HuH-7 (cell line): Measurements from ENCODE around the gene ZFYVE9.
"Not testable (repeated sequence)": the region's sequence is repeated elsewhere in the genome, so short reads cannot be mapped to it uniquely, and the experiment has no call there.

Experiments used
- DNase-seq: peaks from one replicate; pipeline ENCODE4 v3.0.0; 2011; ENCODE audit warnings: low spot score

ZFYVE9 gene

DNA sequence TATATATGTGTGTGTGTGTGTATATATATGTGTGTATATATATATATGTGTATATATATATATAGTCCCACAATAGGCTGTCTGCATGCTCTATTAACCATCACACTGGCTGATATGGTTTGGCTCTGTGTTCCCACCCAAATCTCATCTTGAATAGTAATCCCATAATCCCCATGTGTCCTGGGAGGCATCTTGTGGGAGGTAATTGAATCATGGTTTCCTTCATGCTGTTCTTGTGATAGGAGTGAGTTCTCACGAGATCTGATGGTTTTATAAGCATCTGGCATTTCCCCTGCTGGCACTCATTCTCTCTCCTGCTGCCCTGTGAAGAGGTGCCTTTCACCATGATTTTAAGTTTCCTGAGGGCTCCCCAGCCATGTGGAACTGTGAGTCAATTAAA lies 228.0 kb downstream of the ZFYVE9 start:
- not testable (repeated sequence) for DNase-seq

DNA sequence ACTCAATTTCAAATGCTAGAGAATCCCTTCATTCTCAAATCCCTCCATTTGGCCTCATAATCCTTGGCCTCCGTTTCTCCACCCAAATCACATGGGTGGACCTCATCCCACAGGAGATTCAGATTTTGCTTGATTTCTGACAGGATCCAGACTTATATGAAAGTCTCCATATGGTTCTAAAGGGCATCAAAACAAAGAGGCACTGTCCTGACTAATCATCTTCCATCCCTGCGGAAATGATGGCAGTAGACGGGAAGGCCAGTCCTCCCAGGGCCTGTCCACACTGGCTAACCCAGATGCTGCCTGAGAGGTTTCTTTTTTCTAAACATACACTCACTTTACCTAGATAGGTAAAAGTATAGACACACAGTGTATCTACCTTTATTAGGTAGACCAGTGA lies 243.5 kb downstream of the ZFYVE9 start:
- DNase-seq = no peak

DNA sequence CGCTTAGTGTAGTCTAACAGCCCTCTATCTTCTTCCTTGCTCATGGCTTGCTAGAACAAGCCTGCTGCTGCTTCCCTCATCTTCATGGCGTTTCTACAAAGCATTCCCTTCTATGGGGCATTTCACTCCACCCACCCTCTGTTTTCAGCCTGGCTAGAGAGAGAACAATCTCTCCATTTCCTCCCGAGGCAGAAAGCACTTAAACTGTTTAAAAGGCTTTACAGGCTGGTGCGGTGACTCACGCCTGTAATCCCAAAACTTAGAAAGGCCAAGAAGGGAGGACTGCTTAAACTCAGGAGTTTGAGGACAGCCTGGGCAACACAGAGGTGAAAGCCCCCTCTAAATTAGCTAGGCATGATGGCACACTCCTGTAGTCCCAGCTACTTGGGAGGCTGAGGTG lies 244.6 kb downstream of the ZFYVE9 start:
- DNase-seq = no peak

DNA sequence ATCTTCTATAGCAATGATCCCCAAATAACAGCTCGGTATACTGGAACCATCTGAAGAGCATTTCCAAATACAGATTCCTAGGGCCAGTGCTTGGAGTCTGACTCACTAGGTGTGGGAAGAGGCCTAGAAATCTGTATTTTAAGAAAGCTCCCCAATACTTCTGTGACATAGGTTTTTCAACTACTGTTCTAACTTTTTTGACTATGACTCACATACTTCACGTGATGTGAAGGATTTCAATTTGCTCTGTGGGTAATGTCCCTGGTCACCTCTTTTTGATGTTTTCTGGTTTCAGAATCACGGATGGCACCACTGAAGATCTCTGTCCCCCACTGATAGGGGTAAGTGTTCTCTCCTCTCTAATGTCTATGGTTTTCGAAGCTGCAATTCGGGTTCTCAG lies 251.3 kb downstream of the ZFYVE9 start:
- no peak for DNase-seq
